ENCODE results near the gene CADM2.

The CADM2 gene

DNA sequence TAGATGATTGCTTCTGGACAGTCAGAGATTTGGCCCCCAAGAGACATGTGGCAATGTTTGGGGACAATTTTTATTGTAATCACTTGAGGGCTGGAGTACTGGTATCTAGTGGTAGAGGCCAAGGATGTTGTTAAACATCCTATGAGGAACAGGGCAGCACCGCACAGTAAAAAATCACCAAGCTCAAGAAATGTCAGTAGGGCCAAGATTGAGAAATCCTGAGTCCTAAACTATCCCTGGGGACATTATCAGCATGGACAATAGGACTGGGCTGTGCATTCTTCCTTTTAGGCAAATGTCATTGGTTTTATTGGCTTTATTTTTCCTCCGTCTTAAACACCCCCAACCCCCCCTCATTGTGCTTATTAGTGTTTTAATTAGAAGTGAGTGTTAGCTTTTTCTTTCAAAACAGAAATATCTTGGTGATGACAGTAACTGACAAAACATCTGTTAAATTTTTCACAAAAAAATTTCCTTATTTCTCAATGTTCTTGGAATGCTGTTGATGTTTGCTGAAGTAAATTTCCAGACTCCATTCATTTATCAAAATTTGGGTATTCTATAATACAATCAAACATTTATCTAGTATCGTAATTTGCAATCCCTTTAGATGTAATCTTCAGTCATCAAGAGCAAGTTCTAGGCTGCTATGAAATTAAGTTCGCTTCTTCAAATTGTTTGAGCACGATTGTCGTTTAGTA, 1087.8 kb downstream of the CADM2 start:
- no peak for DNase-seq

DNA sequence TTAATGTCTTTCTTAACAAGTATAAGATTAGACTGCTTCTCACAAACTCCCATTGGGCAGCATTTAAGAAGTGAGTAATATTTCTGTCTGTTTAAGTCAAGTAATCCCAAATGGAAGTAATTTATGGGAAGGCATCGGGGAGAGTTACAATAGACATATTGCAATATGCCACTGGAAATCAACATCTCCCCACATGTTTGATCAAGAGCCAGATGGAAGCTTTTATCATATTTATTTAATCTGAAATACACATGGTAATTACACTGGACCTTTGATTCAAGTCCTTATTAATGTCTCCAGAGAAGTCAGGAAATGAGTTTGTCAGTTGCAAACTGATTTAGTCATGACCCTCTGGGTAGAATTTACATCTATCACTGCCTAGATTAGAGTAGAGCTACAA, 1088.4 kb downstream of the CADM2 start:
- DNase-seq = no peak

DNA sequence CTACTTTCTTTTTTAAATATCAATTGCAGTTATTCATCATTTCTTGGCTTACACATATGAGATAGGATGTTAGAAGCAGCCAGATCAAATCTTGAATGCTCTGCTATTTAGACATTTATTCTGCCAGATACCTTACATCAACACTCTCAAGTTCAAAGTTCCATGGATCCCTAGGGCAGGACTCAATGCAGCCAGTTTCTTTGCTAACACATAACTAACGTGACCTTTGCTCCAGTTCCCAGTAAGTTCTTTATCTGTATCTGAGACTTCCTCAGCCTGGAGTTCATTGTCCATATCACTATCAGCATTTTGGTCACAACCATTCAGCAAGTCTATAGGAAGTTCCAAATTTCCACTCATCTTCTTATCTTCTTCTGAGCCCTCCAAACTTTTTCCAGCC, 1092.3 kb downstream of the CADM2 start:
- DNase-seq = no peak

DNA sequence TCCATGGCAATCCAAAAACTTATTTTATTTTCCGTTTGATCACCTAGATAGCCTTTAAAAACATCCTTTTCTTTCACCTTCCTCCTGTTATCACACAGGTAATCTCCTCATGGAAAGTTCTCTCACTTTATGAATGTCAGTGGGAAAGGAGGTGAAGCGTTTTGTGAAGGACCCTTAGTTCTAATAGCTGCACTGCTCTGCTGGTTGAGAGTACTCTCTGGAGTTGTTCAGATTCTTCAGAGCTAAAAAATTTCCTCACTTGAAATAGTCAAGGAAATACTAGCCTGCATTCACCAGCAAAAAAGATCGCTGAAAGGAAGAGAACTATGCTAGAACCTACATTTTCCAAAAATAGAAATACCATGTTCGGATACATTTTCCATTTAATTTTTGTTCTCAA, 1097.2 kb downstream of the CADM2 start:
- DNase-seq = no peak

DNA sequence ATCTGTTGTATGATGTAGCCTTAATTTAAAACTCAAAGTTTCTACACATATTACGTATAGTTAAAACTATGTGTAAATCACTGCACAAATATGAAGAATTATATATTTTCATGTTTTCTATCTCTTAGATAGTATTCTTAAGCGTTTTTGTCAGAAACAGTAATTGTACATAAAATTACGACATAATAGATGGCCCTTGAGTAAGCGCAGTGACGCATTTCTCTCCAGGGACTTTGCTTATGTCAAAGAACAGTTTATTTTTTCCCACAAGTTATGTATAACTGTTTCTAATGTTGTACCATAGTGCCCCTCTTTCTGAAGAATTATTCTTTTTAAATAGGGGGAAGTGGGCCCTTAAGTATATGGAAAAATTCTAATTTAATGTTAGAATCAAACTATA, 1098.2 kb downstream of the CADM2 start:
- no peak for DNase-seq

DNA sequence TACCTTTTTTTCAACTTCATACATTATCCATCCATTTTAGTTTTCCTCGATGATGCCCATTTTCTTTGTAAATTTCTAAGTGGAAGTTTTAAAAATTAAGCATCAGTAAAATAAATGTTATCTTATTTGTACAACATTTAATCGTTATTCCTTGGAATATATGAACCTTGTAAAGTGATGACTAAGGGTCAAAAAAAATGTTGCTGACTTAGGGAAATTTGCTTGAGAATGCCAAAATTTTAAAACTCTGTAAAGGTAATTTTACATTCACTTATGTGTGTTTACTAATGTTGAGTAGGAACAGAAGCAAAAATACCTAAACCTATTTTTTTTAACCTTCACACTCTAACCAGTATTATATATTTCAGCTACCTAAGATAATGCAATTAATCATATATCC, 1115.0 kb downstream of the CADM2 start:
- DNase-seq = no peak

DNA sequence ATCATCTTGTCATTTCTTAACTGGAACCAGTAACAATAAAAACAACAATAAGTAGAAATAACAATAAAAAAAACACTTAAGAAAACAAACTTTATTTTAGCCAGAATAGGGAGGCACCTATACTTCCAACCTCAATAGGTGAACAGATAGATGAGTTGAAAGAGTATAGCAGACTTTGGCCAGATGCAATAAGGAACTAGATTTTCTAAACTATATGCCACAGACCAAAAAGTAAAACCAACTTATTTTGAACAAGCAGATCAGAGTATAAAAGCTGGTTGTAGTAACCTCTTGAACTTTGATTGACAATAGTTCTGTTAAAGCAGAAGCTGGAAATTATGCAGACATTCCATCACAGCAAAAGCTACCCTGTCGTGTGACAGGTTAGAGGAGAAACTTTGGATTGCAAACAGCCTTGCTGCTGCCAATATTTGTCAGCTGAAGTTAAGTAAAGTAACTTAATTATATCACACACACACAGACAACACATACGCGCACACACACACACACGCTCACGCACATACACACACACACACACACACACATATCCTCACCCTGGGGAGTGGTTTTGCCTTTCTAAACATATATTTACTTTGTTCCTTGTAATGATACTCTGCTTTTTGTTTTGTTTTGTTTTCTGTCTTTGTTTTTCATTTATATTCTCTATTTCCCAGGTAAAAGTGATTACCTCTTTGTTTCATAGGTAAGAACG, 1128.5 kb downstream of the CADM2 start:
- DNase-seq = no peak

DNA sequence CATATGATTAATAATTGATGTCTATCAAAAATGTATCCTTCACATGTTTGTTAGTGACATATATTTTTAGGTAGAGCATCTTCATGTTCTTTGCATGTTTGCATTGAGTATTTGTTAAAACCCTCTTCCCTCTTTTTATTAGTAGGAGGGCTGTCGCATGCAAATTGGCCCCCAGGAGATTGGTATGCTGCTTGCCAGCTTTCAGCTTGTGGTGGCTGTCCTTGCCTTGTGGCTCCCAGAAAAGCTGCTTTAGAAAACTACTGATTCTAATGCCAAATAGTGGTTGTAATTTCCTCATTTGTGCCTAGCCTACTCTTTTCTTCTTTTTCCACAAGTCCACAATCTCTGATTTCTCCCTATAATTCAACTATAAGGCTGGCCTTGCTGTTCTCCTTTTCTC, 1145.4 kb downstream of the CADM2 start:
- DNase-seq = no peak

DNA sequence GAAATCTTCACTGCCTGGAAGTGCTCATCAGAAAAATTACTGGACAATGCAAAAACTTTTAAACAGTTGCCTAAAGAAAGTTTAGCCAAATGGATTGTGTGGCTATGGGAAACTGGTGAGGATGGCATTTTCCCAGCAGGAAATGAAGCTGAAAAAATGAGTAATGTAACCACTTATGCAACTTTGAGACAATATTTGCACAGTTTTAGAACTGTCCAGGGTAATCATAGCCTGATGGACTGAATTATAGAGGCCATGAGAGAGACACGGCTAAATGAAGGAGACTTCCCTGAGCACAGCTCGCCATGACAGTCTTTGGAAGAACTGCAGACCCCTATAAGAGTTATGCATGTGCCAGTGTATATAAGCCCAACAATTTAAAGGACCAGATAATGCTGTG, 1150.6 kb downstream of the CADM2 start:
- no peak for DNase-seq
